HG02610 (cell line): ENCODE data around the gene PRSS27.
"Not testable (repeated sequence)": the region's sequence is repeated elsewhere in the genome, so short reads cannot be mapped to it uniquely, and the experiment has no call there.

ENCODE experiments used
- ATAC-seq: cut with Tn5 transposase; IDR thresholded peaks from one replicate; pipeline ENCODE4 v1.9.1; 2021; ENCODE audit warnings: mild to moderate bottlenecking, moderate library complexity; ENCODE audit not compliant: unreplicated experiment

The PRSS27 gene

DNA sequence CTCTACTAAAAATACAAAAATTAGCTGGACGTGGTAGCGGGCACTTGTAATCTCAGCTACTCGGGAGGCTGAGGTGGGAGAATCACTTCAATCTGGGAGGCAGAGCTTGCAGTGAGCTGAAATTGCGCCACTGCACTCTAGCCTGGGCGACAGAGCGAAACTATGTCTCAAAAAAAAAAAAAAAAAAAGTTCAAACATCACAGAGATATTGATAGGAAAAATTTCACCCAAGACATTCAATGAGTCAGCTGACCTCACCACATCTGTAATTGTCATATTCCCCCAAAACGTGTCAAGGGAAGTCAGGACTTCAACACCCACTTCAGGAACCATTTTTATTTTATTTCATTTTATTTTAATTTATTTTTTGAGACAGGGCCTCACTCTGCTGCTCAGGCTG is 8.0 kb upstream of the PRSS27 start:
- no peak for ATAC-seq

DNA sequence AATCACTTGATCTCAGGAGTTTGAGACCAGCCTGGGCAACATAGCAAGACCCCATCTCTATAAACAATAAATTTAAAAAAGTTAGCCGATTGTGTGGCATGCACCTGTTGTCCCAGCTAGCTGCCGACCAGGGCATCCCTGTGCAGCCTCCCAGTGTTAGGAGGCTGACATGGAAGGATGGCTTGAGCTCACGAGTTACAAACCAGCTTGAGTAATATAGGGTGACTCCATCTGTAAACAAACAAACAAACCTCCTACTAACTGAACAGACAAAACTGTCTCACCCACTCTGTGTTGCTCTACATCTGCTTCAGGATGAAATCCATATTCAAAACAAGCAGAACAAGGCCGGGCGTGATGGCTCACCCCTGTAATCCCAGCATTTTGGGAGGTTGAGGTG is 6.9 kb upstream of the PRSS27 start:
- no peak for ATAC-seq

DNA sequence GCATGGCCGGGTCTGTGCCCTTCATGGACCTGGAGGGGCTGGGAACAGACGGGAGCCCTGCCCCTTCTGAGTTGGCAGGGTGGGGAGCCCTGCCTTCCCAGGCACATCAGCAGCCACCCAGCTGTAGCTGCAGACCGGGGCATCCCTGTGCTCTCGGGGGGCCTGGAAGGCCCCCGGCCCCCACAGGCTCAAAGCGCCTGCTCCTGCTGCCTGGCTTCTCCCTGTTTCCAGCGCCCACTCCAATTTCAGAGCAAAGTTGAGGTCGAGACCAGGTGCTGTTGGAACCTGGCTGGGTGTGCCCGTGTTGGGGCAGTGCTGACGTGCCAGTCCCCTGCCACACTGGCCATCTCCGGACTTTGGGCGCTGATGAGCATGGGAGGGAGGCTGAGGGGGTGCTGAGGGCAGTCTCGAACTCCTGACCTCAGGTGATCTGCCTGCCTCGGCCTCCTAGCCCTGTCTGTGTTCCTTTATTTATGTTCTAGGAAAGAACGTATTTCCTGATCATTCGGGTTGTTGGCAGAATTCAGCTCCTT is 4.9 kb upstream of the PRSS27 start:
- no peak for ATAC-seq

DNA sequence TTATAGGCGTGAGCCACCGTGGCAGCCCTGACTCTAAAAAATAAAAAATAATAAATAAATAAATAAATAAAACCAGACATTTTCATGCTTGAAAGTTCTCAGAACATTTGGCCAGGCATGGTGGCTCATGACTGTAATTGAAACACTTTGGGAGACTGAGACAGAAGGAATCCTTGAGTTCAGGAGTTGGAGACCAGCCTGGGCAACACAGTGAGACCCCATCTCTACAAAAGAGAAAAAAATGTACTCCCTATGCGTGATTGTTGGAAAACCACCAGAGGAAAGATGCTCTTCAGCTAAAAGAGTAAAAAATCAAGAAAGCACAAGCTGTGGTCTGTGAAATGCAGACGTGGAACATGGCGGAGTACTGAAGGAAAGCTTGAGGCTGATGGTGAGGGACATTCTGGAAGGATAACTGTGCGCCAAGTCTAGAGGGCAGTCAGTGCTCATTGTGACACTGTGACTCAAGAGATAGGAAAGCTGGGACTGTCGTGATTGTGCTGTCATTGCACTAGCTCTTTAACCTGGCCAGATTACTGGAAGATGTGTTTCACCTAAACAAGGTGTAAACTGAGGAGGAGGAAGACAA is 4.2 kb upstream of the PRSS27 start:
- ATAC-seq = no peak

DNA sequence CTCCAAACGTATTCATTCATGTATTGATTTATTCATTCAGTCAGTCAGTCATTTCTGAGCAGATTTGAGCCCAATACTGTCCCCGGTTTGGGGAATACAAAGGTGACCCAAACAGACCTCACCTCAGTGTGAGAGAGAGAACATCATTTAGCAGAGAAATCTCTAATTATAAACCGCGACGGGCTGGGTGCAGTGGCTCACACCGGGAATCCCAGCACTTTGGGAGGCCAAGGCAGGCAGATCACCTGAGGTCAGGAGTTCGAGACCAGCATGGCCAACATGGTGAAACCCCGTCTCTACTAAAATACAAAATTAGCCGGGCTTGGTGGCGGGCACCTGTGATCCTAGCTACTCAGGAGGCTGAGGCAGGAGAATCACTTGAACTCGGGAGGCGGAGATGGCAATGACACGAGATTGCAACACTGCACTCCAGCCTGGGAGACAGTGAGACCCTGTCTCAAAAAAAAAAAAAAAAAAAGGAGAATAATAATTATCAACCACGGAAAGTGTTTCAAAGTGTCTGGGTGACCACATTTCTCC is 1.7 kb upstream of the PRSS27 start:
- ATAC-seq = not testable (repeated sequence)

DNA sequence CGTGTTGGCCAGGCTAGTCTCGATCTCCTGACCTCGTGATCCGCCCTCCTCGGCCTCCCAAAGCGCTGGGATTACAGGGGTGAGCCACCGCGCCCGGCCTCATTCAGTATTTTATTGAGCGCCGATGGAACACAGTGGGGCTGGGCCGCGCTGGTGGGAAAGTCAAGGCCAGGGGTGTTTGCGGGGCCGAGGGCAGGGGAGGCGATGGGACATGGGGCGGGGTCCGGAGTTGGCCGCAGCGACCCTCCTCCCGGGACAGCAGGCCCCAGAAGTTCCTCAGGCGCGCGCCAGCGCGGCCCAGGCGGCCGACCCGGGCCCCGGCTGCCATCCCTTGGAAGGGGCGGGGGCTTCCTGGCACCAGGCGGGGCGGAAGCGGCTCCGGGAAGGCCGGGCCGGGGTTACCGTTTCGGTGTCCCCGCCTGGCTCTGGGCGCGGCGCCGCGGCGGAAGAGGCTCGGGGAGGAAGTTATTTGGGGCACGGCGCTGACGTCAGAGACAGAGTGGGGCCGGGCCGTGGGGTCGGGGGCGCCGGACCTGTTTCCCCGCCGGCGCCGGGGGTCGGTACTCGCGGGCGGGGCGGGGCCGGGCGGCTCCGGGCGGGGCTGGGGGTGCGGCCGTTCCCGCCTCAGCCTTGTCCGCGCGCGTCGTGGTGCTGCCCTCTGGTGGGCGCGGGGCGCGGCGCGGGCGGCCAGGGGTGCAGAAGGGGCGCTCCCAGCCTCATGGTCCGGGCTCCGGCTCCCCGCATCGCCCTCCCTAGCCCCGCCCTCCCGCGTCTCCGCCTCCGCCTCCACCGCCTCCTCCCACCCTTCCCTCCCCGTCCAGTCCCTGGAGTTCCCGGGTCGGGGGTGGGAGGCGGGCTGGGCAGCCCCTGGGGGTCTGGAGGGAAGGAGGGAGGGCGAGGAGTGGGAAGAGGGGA is 952 bp upstream of the PRSS27 start:
- ATAC-seq = peak; percentile 74

DNA sequence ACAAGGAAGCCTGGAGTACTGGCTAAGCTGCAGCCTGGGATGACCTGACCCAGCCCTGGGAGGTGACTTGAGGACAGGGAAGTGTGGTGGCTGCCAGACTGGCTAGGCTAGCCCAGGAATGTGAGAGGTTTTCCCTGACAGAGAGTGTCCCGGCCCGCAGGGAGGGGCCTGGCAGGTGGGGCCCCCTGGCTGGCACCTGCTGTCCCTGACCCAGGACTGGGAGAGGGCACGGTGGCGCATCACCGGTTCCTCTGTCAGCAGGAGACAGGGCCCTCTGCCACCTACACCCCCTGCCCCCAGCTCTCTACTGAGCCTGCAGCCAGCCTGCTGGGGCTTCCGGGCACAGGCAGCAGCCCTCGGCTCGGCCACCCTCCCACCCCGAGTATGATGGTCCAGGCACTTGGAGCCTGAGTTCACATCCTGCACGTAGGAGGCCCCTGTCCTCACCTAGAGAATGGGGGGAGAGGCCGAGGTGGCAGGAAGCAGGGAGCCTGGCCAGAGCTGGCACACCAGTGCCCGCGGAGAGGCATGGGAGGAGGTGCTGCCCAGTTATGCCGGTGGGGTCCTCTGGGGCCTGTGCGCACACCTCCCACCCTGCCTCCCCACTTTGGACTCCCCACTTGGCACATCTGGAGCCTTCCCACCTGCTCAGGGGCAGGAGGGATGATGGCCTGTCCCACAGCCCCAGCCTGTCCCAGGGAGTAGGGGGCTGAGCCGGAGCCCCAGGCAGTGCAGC is 528 bp downstream of the PRSS27 start:
- ATAC-seq = no peak

DNA sequence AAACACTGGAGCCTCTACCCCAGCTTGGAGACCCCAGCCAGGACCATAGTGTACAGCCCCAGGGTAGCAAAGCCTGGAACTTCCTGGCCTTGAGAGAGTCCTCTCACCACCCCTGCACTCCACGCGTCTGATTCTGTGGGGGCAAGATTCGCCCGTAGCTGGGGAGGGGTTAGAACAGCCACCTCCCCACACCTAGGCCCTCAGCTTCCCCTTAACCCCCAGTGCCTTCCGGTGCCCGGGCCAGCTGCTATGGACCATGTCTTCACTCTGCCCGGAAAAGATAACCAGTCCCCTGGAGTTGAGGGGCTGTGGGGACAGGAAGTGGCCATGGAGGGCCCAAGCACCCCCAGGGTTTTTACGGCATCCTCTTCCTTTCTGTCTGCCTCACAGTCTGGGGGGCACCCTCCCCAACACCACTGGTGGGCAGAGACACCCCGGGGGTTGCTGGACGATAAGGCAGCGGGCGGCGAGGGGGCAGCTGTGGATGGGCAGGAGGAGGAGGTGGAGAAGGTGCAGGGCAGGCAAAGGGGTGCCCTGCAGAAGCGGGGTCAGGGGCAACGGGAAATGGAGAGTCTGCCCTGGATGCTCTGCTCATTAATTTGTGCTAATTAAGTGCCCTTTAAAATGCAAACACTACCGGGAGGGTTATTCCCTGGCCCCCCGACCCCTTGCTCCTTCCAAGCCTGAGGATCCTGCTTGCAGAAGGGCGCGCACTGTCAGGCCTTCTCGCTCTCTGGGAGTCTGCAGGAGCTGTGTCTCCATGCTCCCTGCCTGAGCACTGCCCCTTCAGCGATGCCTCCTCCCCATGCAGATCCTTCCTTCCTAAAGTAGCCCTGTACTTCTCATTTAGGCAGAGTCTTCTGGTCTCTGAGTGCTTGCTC is 2.4 kb downstream of the PRSS27 start:
- ATAC-seq = no peak

DNA sequence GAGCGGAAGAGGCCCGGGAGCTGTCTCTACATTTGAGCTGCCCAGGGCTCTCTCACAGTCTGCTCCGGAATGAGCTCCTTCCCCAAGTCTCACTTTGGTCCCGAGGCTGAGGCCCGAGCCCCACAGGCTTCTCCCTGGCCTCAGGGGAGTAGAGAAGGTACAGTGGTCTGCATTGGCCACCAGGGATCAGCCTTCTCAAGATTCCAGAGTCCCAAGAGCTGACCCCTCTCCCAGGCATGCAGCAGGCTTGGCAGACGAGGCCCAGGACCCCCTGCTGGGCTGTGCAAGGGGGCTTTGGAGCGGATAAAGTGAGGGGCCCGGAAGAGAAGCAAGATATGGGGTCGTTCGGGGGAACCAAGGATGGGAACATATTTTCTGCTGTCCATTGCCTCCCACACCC is 3.1 kb downstream of the PRSS27 start:
- no peak for ATAC-seq

DNA sequence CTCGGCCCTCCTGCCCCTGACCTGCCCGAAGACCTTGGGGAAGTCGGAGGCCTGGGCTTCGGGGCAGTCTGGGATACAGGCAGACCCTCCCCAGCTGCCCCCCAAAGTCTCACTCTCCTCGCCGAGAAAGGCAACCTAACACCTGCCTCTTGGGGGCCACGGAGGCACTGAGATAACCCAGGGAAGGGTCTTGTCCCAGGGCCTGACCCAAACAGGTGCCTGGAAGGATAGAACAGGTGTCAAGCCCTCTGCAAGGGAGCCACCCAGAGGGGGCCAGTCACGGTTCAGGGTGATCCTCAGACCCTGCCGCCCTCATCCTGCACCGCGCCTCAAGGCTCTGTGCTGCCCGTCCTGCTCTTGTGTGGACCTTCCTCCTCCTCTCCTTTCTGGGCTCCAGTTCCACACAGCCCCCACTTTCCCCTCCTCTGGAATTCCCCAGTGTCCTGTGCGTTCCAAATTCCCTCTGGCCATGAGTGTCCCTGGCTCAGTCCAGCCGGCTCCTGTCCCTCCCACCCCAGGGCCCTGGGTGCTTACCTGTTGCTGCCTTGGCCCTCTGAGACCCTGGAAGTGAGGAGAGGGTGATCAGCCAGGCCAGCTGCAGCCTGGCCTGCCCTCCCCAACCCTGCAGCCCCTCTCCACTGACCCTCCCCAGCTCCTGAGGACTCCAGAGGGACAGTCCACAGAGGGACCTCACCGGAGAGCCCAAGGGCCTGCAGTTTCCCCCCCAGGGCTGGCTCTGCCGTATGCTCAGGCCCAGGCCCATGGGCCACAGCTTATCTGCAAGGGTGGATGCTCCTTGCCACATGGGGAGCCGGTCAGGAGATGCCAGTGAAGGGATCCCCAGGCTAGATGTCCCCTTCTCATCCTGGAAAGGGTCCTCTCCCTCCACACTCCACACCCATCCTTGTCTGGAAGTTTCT is 3.8 kb downstream of the PRSS27 start:
- ATAC-seq = no peak

DNA sequence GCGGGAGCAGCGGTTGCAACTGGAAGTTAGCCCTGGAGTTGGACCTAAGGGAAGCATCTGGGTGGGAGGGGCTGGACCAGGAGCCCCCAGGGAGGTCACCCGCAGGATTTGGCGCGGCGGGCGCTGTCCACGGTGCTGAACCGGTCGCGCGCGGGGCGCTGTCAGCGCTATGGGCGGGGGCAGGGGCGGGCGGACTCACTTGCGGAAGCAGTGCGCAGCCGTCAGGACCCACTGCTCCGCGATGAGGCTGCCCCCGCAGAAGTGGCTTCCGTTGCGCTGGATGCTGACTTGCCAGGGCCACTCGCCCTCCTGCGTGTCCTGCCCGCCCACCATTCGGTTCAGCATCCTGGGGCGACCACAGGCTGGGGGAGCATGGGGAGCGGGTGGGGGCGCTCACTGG is 4.5 kb downstream of the PRSS27 start:
- ATAC-seq = no peak

DNA sequence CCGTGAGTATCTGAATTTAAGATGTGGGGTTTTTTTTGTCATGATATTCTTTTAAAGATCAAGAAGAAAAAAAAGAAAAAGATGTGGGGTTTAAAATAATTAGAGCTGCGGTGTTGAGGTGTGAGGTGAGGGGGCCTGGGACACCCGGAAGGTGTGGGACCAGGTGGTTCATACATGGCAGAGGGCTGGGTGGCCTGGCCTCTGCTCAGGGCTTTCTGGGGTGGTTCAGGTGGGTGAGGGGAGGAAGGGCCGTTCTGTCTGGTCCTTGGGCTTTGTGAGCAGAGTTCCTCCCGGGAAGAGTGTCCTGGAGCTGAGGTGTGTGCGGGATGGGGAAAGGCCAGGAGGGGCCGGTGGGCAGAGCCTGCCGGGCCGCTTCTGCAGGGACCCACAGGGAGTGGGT is 5.0 kb downstream of the PRSS27 start:
- no peak for ATAC-seq

DNA sequence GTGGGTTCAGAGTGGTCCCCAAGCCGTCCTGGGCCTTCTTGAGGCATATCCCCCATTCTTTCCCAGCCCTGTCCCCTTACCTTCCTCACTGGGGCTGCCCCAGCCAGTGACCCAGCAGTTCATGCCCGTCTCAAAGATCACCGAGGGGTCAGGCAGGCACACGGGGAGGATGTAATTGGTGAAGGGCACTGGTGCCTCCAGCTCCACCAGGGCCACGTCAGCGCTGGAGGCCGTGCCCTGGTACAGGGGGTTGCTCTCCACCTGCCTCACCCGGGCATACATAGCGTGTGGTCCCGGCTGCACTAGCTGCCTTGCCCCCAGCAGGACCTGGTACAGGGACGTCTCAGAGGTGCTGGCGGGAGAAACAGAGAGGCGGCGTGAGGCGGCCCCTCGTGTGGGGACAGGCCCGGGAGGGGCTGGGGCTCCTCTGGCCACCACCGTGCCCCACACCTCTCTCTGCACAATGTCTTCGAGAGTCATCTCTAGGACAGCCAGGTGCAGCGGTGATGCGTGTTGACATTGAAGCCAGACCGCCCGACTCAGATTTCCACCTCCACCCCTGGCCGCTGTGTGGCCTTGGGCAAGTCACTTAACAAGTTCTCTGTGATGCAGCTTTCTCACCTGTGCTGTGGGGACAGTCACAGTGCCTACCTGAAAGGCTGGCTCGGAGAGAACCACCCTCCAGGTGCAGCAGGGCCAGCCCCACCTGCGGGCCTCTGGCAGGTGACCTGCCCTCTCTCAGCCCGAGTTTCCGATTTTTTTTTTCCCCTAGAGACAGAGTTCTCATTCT is 5.8 kb downstream of the PRSS27 start:
- ATAC-seq = no peak

DNA sequence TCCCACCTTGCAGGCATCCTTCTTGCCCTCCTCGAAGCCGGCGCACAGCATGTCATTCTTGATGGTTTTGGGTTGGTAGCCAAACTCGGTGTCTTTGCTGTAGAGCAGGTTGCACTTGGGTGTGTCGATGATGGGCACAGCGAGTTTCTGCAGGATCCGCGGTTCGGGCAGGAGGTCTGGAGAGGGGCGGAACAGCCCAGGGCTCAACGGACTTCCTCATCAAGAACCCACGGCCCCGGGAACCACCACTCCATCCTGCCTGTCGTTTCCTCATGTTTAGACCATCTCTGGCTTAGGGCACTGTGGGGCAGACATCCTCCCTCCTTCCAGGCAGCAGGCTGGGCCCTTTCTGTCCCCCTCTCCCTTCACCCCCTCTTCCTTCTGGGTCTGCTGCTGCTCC is 6.5 kb downstream of the PRSS27 start:
- no peak for ATAC-seq

DNA sequence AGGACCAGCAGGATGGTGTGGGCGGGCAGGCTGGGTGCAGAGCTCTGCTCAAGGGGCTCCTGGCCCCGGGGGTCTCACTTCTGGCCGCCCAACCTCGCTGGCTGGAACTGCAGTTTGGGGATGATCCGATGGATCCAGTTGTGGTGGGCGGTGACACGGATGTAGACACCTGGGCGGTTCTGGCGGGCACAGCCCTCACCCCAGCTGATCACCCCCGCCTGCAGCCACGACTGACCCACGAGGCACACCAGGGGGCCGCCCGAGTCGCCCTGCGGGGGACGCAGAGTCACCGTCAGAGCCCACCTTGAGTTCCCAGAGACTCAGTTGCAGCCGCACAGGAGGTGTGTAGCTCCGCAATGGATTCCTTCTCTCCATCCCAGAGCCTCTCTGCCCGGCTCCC is 7.5 kb downstream of the PRSS27 start:
- no peak for ATAC-seq

DNA sequence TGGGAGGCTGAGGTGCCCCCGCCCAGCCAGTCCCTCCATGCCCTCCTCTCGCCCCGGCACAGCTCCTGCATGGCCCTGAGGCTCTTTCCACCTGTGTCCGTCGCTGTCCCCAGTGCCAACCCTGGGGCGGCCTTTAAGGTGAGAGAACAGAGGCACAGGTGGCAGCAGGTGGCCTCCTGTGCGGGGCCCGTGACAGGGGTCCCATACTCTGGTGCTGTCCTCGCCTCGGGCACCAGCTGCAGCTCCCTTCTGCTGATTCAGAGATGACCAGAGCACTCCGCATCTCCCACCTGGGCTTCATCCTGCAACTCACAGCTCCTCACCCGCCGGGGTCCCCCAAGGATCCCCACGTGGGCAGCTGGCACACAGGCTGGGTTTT is 8.0 kb downstream of the PRSS27 start:
- no peak for ATAC-seq

DNA sequence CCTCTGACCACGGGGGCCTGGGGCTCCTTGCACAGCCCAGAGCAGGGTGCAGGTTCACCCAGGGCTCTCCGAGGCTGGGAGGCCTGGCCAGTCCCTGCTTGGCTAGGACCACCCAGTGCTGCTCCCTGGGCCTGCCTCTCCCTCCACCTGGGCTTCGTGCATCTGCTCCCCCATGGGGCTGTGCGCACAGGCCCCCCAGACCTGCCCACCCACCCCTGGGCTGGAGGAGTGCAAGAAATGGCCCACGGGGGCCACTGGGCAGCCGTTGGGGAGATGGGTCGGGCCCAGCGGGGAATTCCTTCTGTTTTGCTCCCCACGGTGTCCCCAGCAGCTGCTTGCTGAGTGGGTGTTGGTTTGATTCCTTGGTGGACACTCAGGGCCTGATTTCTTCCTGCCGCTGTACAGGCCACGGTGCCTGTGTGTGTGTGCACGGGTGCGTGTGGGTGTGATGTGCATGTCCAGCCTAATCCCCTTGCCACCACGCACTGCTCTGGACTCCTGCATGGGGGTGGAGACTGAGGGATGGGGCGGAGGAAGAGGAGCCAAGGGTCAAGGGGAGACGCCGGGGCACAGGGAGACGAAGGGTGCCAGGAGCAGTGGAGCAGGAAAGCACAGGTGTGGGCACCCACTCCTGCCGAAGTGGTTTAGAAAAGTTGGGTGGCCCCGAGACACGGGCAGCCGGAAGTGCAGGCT is 8.5 kb downstream of the PRSS27 start:
- no peak for ATAC-seq

DNA sequence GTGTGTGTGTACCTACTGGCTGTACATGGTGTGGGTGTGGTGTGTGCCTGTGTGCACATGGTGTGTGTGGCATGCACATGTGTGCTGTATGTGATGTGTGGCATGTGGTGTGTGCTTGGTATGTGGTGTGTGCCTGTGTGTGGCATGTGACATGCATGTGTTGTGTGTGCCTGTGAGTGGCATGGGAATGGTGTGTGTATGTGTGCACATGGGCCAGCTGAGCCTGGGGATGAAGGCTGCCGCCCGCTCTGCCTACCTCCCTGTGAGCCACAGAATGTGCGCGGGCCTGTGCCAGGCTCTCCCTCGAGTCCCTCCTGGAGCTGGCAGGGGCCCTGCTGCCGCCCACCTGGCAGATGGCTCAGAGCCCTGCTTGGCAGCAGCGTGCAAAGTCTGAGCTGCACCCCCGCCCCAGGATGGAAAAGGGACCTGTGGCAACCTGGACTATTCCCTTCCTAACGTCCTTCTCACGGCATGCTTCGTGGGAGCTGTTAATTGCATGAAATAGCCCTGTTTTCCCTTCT is 9.3 kb downstream of the PRSS27 start:
- ATAC-seq = no peak
